Mesothelial cell of epicardium (in vitro differentiated cells): ENCODE results near the gene CHD2. TPM values are rescaled to one million over a fixed set of nuclear protein-coding genes. Genes with fewer than 3 reads are reported as not detected.

Experiments
- DNase-seq, 2 experiments: peaks; one replicate each; pipeline ENCODE4 v3.0.0; 2021; ENCODE audit warnings: low spot score in 2 of 2; ENCODE audit not compliant: unreplicated experiment in 2 of 2
- H3K27ac Mint-ChIP-seq: 2 replicates; pipeline ENCODE4 v1.8.0; 2021; ENCODE audit warnings: mixed read lengths
- H3K27me3 Mint-ChIP-seq: 2 replicates; pipeline ENCODE4 v1.8.0; 2021; ENCODE audit warnings: low read depth, mixed read lengths
- H3K36me3 Mint-ChIP-seq: 2 replicates; pipeline ENCODE4 v1.8.0; 2021; ENCODE audit warnings: mixed read lengths
- H3K4me1 Mint-ChIP-seq: 2 replicates; pipeline ENCODE4 v1.8.0; 2021; ENCODE audit warnings: mixed read lengths
- H3K4me3 Mint-ChIP-seq: 2 replicates; pipeline ENCODE4 v1.8.0; 2021; ENCODE audit warnings: mild to moderate bottlenecking, moderate library complexity, mixed read lengths
- H3K9me3 Mint-ChIP-seq: 2 replicates; pipeline ENCODE4 v1.8.0; 2021; ENCODE audit warnings: mixed read lengths
- CTCF ChIP-seq: fragments of 200-600 bp; sonication (generic); IDR thresholded peaks from one replicate; pipeline ENCODE4 v1.5.0; 2021; ENCODE audit warnings: antibody characterized with exemption; ENCODE audit not compliant: unreplicated experiment
- total RNA-seq: library from RNA; stranded (reverse); gene quantifications from 3 replicates; pipeline ENCODE4 v1.2.1, GENCODE V29; 2021

CHD2 gene
- total RNA-seq, 1 donor from 2014 or later: 178 TPM

- no peak for DNase-seq
- Mint-ChIP-seq H3K9me3 (no peaks in the 10 kb centered on the region), H3K36me3 (peaks cover 51% of the 10 kb centered on the region), H3K27me3 (no peaks in the 10 kb centered on the region), H3K27ac (peak overlapping the region; percentile 76), H3K4me1 (peaks cover 21% of the 10 kb centered on the region), H3K4me3 (no peak overlapping the region)
- no peak for TF ChIP-seq CTCF
Observed at GRCh38 chr15:92930054-92930621, 30.0 kb downstream of the CHD2 start.

DNA sequence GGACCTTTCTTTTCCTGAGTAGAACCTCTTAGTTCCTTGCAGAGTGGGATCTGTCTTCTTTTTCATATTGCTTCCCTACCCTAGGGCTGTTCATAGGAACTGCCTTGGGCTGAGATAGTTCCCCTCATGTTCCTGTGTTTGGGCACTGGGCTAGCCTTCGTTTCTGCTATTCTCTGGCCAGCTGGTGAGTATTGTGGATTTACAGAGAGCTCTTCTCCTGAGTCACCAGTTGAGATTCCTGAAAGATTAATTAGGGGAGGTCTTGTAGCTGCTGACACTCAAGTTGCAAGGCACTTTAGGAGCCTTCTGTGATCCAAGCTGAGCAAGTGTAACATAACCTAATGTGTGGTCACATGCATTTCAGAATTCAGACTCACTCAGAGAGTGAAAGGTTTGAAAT is 30.7 kb downstream of the CHD2 start:
- Mint-ChIP-seq H3K27ac (peak overlapping the region; percentile 76), H3K9me3 (no peaks in the 10 kb centered on the region), H3K4me1 (peaks cover 27% of the 10 kb centered on the region), H3K36me3 (peaks cover 53% of the 10 kb centered on the region), H3K27me3 (no peaks in the 10 kb centered on the region), H3K4me3 (no peak overlapping the region)
- DNase-seq: no peak
- no peak for TF ChIP-seq CTCF

DNA sequence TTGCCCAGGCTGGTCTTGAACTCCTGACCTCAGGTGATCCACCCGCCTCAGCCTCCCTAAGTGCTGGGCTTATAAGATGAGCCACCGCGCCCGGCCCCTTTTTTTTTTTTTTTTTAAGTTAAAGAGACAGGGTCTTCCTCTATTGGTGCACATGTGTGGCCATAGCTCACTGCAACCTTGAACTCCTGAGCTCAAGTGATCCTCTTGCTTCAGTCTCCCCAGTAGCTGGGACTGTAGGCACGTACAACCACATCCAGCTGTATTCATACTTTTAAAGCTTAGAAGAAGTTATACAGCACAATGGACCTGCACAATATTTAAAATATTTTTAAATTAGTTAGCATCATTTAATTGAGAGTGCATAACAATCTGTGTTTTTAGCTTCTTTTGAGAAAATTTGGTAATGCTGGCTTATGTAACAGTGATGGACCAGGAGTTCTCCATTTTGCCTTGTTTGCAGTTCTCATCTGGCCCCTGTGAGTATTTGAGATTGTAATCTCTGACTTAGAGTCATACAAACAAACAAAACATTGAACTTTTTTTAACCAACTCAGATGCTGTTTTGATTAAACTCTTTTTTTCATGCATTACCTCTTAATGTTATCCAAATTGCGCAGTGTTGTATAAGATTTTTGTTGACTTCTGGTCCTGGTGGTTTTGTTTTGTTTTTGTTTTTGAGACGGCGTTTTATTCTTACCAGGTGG is 33.0 kb downstream of the CHD2 start:
- Mint-ChIP-seq H3K27me3 (no peaks in the 10 kb centered on the region), H3K4me1 (peaks cover 41% of the 10 kb centered on the region), H3K4me3 (no peak overlapping the region), H3K9me3 (no peaks in the 10 kb centered on the region), H3K36me3 (peaks cover 46% of the 10 kb centered on the region), H3K27ac (peak overlapping the region; percentile 59)
- DNase-seq: no peak
- no peak for TF ChIP-seq CTCF

- no peak for TF ChIP-seq CTCF
- Mint-ChIP-seq H3K27ac (peak overlapping the region; percentile 59), H3K4me3 (no peak overlapping the region), H3K27me3 (no peaks in the 10 kb centered on the region), H3K9me3 (no peaks in the 10 kb centered on the region), H3K4me1 (peaks cover 40% of the 10 kb centered on the region), H3K36me3 (peaks cover 42% of the 10 kb centered on the region)
- no peak for DNase-seq
Observed at GRCh38 chr15:92933831-92934230, 33.7 kb downstream of the CHD2 start.

GRCh38 chr15:92934716-92935115 is 34.6 kb downstream of the CHD2 start:
- H3K9me3 Mint-ChIP-seq: no peaks in the 10 kb centered on the region
- H3K4me1 Mint-ChIP-seq: peaks cover 42% of the 10 kb centered on the region
- no peak overlapping the region for H3K4me3 Mint-ChIP-seq
- H3K27ac Mint-ChIP-seq: peak overlapping the region; percentile 60
- H3K27me3 Mint-ChIP-seq: no peaks in the 10 kb centered on the region
- no peak for DNase-seq
- TF ChIP-seq CTCF: no peak
- peaks cover 47% of the 10 kb centered on the region for H3K36me3 Mint-ChIP-seq
